COLO668 (cell line): ENCODE results near the gene ZNF581.

Source experiments
- DNase-seq: peaks from one replicate; lab custom pipeline; 2025; ENCODE audit not compliant: unreplicated experiment; lab: John Stamatoyannopoulos, UW

ZNF581 gene

DNA sequence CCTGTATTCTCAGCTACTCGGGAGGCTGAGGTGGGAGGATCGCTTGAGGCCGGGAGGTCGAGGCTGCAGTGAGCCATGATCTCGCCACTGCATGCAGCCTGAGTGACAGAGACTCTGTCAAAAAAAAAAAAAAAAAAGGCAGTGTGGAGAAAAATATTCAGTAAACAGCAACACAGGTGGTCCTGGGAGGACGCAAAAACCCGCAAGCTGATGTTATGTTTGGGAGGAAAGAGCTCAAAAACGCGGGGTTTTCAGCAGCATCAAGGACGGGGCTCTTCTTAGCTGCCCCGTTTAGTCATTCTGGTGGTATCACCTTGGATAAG lies 18.5 kb upstream of the ZNF581 start:
- DNase-seq, result no peak

- no peak for DNase-seq
Observed at GRCh38 chr19:55626350-55626749, 17.1 kb upstream of the ZNF581 start.

DNA sequence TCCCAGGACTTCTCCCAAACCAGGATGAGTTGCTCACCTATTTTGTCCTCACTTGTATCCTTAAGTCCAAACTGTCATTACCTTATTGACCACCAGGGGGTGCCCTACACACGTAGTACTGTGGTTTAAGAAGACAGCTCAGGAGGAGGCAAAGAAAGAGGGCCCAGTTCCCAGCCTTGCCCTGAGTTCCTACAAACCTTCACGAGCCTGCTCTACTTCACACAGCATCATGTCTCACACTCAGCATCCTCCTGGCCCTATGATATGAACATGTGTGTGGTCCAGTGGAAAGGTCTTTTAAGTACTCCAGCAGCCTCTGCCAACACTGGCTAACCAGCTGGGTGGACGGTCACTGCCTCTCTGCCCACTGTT lies 11.0 kb upstream of the ZNF581 start:
- DNase-seq, result peak; percentile 89

- peak; percentile 30 for DNase-seq
Observed at GRCh38 chr19:55633861-55634260, 9.6 kb upstream of the ZNF581 start.

DNA sequence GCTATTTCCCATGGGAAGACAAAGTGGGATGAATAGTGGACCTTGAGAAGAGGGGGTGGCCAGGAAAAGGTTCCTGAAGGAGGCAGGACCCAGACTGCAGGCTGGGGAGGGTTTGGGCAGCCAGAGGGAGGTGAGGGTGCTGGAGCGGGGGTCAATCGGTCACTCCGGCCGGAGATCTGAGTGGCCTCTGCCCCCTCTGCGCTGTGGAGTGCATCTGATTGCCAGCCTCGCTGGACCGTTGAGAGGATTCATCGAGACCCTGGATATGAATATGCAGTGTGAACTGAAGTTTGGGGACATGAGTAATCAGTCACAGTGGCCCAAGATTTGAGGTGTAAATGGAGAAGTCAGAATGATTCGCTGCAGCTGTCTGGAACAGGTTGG lies 8.1 kb upstream of the ZNF581 start:
- no peak for DNase-seq

DNA sequence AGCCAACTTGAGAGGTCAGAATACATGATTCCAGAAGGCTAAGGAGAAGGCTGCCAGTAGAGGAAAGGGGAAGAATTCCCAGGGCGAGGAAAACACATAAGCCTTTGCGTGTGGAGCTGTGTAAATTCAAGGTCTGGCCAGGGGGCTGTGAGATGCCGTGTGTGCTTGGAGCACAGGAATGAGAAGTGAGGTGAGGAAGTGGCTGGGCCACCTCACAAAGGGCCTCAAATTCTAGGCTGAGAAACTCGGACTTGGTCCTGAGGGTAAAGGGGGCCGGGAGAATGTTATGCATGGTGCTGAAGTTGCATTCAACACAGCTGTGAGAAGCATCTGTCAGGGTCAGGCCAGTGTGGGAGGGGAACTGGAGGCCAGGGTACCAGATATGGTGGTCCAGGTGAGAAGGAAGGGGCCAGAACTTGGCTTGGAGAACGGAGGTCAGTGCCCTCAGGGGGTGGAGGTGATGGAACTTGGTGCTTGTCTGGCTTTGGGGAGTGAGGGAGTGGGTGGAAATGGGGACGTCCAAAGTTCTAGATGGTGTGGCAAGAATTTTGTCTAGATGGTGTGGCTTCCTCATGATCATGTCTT lies 7.5 kb upstream of the ZNF581 start:
- DNase-seq, result no peak

GRCh38 chr19:55636723-55637122 lies 6.7 kb upstream of the ZNF581 start:
- DNase-seq, result no peak

GRCh38 chr19:55637534-55637933 lies 5.9 kb upstream of the ZNF581 start:
- no peak for DNase-seq

DNA sequence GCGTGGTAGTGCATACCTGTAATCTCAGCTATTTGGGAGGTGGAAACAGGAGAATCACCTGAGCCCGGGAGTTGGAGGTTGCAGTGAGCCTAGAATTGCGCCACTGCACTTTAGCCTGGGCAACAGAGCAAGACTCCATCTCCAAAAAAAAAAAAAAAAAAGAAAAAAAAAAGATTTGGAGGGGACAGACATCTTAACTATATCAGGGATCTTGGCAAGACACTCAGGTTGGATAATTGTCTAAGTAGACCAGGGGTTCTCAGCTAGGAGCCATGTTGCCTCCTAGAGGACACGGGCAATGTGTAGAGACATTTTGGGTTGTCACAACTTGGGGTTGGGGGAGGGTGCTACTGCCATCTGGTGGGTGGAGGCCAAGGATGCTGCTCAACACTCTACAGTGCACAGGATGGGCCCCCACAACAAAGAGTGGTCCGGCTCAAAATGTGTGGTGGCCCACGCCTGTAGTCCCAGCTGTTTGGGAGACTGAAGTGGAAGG lies 4.5 kb upstream of the ZNF581 start:
- DNase-seq, result peak; percentile 37

DNA sequence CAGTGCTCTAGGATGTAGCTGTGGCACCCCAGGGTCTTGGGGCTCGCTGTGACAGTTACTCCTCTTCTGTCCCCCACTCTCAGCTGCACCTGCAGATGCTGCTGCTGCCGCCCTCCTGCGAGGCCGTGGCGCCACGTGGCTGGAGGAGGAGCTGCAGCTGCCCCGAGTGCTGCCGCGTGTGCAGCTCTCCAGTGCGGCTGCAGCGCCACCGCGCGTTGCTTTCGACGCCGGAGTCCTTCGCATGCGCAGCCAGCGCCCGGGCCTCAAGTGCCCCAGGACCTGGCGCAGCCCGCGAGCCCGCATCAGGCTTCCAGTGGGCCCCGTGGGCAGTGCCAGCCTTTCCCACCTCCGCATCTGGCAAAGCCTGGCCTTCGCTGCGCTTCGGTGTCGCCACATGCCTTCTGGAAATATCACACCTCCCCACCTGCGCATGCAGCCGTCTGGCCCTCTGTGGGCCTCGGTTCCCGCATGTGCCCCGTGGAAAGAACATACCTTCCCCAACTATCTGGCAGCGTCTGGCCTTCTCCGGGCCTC lies 3.3 kb upstream of the ZNF581 start:
- peak; percentile 91 for DNase-seq

GRCh38 chr19:55640577-55641425 lies 2.6 kb upstream of the ZNF581 start, which contains the start of gene ZNF580:
Gene ZNF580 (plus strand): TSS chr19:55641002. CDS start chr19:55642509, 1,507 bp downstream.
- DNase-seq, result peak; percentile 82

DNA sequence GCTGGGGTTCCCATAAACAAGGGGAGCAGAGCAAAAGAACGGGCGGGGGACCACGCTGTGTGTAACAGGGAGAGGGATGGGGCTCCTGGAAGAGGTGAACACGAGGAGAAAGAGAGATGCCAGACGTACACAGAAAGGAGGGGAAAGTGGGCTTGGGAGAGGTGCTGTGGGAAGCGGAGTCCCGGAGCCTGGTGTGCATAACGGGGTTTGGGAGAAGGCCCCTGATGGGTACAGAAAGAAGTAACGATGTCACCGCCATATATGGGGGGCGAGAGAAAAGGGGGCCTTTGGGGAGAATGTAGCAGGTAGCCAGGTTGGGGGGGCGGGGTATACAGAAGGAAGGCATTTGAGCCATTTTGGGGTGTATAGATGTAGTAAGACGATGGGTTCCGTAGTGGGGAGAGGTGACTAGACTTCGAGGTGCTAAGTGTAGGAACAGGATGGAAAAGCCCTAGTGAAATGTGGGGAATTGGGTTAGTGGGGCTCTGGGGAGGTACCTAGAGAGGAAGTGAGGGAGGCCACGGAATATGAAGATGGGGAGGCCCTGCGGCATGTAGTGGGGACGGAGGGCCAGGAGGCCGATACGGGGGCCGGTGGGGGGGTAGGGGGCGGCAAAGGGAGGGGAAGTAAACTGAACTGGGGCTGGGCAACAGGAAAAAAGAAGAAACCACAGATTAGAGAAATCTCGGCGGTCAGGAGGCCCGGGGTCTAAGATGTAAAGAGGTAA lies 1.9 kb upstream of the ZNF581 start:
- peak; percentile 20 for DNase-seq

DNA sequence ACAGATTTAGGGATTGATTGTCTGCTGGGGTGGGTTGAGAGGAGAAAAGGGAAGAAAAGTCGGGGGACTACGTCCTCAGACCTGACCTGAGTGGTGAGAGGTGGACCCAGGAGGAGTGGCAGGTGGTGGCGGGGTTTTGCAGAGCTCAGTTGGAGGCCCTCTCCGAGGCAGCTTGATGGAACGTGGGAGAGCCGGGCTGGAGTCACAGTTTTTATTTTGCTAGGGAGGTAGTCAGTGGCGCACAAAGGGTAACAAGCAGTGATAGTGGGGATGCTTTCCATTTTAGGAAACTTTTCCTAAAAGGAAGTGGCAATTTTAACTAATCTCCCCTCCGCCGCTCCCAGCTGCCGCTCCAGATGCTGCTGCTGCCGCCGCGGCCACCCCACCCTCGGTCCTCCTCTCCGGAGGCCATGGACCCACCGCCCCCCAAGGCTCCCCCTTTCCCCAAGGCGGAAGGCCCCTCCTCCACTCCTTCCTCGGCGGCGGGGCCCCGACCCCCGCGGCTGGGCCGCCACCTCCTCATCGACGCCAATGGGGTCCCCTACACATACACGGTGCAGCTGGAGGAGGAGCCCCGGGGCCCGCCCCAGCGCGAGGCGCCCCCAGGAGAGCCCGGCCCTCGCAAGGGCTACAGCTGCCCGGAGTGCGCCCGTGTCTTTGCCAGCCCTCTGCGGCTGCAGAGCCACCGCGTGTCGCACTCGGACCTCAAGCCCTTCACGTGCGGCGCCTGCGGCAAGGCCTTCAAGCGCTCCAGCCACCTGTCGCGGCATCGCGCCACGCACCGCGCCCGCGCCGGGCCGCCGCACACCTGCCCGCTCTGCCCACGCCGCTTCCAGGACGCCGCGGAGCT lies 1.1 kb upstream of the ZNF581 start:
- peak; percentile 59 for DNase-seq

DNA sequence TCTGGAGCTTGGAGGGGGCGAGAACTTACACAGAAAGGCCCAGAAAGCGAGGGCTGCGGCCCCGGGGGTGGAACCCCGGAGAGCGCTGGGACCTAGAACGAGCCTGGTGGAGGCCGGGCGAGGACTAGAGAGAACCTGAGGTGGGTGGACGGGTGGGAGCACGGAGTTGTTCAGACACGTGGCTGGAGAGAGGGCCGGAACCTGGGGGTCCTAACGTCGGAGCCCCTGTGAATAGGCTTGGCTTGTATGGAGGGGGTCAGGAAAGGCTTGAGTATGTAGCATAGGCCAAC lies 383 bp downstream of the ZNF581 start:
- no peak for DNase-seq

GRCh38 chr19:55644191-55644833 lies 863 bp downstream of the ZNF581 start:
- peak; percentile 28 for DNase-seq

DNA sequence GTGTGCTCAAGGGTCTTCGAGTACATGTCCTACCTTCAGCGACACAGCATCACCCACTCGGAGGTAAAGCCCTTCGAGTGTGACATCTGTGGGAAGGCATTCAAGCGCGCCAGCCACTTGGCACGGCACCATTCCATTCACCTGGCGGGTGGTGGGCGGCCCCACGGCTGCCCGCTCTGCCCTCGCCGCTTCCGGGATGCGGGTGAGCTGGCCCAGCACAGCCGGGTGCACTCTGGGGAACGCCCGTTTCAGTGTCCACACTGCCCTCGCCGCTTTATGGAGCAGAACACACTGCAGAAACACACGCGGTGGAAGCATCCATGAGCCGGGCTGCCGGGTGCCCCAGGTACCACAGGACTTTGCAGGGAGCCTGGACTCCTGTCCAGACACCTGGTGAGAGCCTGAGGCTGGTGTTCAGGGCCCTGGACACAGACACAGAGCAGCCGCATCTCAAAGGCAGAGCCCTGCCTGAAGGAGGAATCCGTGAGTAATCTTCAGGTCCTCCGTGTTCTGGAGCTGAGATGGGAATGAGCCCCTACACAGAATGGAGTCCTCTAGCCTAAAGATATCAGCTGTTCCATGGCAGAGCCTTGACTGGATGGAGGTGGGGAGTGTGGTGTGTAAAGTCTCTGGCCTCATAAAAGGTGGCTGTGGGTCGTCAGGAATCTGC lies 1.5 kb downstream of the ZNF581 start:
- peak; percentile 59 for DNase-seq

DNA sequence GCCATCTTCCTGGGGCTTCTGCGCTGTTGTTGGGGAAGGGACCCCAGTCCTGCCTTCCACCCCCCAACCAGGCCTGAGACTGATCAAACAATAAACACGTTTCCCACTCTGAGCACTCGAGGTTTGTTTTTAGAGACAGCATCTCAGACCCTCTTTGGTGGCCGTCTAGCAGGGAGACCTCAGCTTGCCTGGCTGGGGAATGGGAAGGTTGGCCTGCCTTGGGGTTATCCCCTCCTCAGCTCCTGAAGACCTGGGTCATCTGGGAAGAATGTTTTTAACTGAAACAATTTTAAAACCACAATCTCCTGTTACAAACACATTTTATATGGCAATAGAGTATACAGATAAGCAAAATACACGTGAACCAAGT lies 2.0 kb downstream of the ZNF581 start:
- no peak for DNase-seq

GRCh38 chr19:55646889-55647731 lies 3.7 kb downstream of the ZNF581 start:
- peak; percentile 43 for DNase-seq
